ENCODE measurements around the gene SYT6.

Gene SYT6

DNA sequence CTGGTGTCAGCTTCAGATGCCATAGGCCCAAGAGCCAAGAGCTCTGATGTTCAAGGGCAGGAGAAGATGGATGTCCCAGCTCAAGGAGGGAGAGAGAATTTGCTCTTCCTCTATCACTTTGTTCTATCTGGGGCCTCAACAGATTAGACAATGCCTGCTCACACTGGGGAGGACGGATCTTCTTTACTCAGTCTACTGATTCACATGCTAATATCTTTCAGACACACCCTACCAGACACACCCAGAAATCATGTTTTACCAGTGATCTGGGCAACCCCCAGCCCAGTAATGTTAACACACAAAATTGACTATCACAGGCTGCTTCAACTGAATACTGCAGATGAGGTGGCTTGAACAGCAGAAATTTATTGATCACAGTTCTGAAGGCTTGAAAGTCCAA is 105.4 kb downstream of the SYT6 start:
- Histone ChIP-seq H3K36me3 (ENCODE audit: control insufficient read depth in 2 of 2, insufficient read depth in 2 of 2, low read length in 2 of 2) (no peaks in the 10 kb centered on the region), H3K4me3 (ENCODE audit: low read length in 2 of 2) (no peak overlapping the region), H3K27ac (ENCODE audit: low read depth in 2 of 2, low read length in 2 of 2) (no peak overlapping the region), H3K4me1 (ENCODE audit: control insufficient read depth in 2 of 2, insufficient read depth in 2 of 2, low read length in 2 of 2) (no peaks in the 10 kb centered on the region), H3K9ac (ENCODE audit: low read depth in 1 of 2, low read length in 2 of 2) (no peak overlapping the region), H3K9me3 (ENCODE audit: control insufficient read depth in 2 of 2, low read length in 2 of 2) (no peaks in the 10 kb centered on the region), H3K27me3 (ENCODE audit: control insufficient read depth in 2 of 2, insufficient read depth in 2 of 2, low read length in 2 of 2) (no peaks in the 10 kb centered on the region)

GRCh38 chr1:114043548-114043947 is 110.1 kb downstream of the SYT6 start:
- no peaks in the 10 kb centered on the region for H3K4me1 ChIP-seq (ENCODE audit: control insufficient read depth in 2 of 2, insufficient read depth in 2 of 2, low read length in 2 of 2)
- no peak overlapping the region for H3K4me3 ChIP-seq (ENCODE audit: low read length in 2 of 2)
- H3K27ac ChIP-seq (ENCODE audit: low read depth in 2 of 2, low read length in 2 of 2), result no peak overlapping the region
- no peaks in the 10 kb centered on the region for H3K36me3 ChIP-seq (ENCODE audit: control insufficient read depth in 2 of 2, insufficient read depth in 2 of 2, low read length in 2 of 2)
- H3K9ac ChIP-seq (ENCODE audit: low read depth in 1 of 2, low read length in 2 of 2), result no peak overlapping the region
- peaks cover 0 to 5% of the 10 kb centered on the region in 2 donors for H3K27me3 ChIP-seq (ENCODE audit: control insufficient read depth in 2 of 2, insufficient read depth in 2 of 2, low read length in 2 of 2)
- H3K9me3 ChIP-seq (ENCODE audit: control insufficient read depth in 2 of 2, low read length in 2 of 2), result no peaks in the 10 kb centered on the region

DNA sequence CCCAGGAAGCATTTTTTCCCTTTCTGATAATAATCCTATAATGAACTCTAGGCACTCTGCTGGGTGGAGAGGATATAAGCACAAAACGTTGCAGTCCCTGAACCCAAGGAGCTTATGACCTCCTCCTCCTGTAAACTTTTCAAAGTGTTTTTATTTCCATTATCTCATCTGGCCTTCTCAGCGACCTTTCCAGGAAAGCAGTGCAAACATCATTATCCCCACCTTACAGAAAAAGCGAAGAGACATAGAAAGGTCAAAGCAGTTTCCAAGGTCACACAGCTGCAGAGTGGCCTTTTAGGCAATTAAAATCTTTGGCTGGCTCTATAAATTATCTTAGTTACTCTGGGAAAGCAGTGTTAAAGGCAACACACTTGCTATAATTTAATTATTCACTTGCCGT is 110.6 kb downstream of the SYT6 start:
- H3K4me1 ChIP-seq (ENCODE audit: control insufficient read depth in 2 of 2, insufficient read depth in 2 of 2, low read length in 2 of 2), result no peaks in the 10 kb centered on the region
- H3K9ac ChIP-seq (ENCODE audit: low read depth in 1 of 2, low read length in 2 of 2), result no peak overlapping the region
- no peak overlapping the region for H3K4me3 ChIP-seq (ENCODE audit: low read length in 2 of 2)
- no peaks in the 10 kb centered on the region for H3K9me3 ChIP-seq (ENCODE audit: control insufficient read depth in 2 of 2, low read length in 2 of 2)
- no peaks in the 10 kb centered on the region for H3K36me3 ChIP-seq (ENCODE audit: control insufficient read depth in 2 of 2, insufficient read depth in 2 of 2, low read length in 2 of 2)
- H3K27ac ChIP-seq (ENCODE audit: low read depth in 2 of 2, low read length in 2 of 2), result no peak overlapping the region
- H3K27me3 ChIP-seq (ENCODE audit: control insufficient read depth in 2 of 2, insufficient read depth in 2 of 2, low read length in 2 of 2), result peaks cover 0 to 5% of the 10 kb centered on the region in 2 donors

GRCh38 chr1:114040273-114041015 is 113.2 kb downstream of the SYT6 start:
- Histone ChIP-seq H3K4me3 (ENCODE audit: low read length in 2 of 2) (no peak overlapping the region), H3K27ac (ENCODE audit: low read depth in 2 of 2, low read length in 2 of 2) (no peak overlapping the region), H3K4me1 (ENCODE audit: control insufficient read depth in 2 of 2, insufficient read depth in 2 of 2, low read length in 2 of 2) (no peaks in the 10 kb centered on the region), H3K9me3 (ENCODE audit: control insufficient read depth in 2 of 2, low read length in 2 of 2) (no peaks in the 10 kb centered on the region), H3K36me3 (ENCODE audit: control insufficient read depth in 2 of 2, insufficient read depth in 2 of 2, low read length in 2 of 2) (no peaks in the 10 kb centered on the region), H3K27me3 (ENCODE audit: control insufficient read depth in 2 of 2, insufficient read depth in 2 of 2, low read length in 2 of 2) (peaks cover 0 to 5% of the 10 kb centered on the region in 2 donors), H3K9ac (ENCODE audit: low read depth in 1 of 2, low read length in 2 of 2) (no peak overlapping the region)

Data from mucosa of rectum (tissue), 2 donors.